Glutamatergic neuron (in vitro differentiated cells): ENCODE measurements around the gene LMLN. TPM values are rescaled to one million over a fixed set of nuclear protein-coding genes. Genes with fewer than 3 reads are reported as not detected.
A peak's percentile ranks its signal among the peaks of the same experiment; 100 is the strongest.
"Not testable (repeated sequence)": the region's sequence is repeated elsewhere in the genome, so short reads cannot be mapped to it uniquely, and the experiment has no call there.

Experiments used
- DNase-seq: peaks from one replicate; pipeline ENCODE4 v3.0.0; 2022
- H3K27ac Mint-ChIP-seq: one replicate; pipeline ENCODE4 v1.8.0; 2020; ENCODE audit warnings: mild to moderate bottlenecking, mixed read lengths, inconsistent platforms; ENCODE audit not compliant: unreplicated experiment
- H3K27me3 Mint-ChIP-seq: one replicate; pipeline ENCODE4 v1.8.0; 2020; ENCODE audit warnings: mild to moderate bottlenecking, moderate library complexity, mixed read lengths, inconsistent platforms; ENCODE audit not compliant: unreplicated experiment
- H3K36me3 Mint-ChIP-seq: one replicate; pipeline ENCODE4 v1.8.0; 2020; ENCODE audit warnings: mild to moderate bottlenecking, mixed read lengths, inconsistent platforms; ENCODE audit not compliant: unreplicated experiment
- H3K4me1 Mint-ChIP-seq: one replicate; pipeline ENCODE4 v1.8.0; 2020; ENCODE audit warnings: mild to moderate bottlenecking, low read depth, mixed read lengths, inconsistent platforms; ENCODE audit not compliant: unreplicated experiment
- H3K4me3 Mint-ChIP-seq: one replicate; pipeline ENCODE4 v1.8.0; 2020; ENCODE audit warnings: mild to moderate bottlenecking, mixed read lengths, inconsistent platforms; ENCODE audit not compliant: unreplicated experiment
- H3K9me3 Mint-ChIP-seq: one replicate; pipeline ENCODE4 v1.8.0; 2020; ENCODE audit warnings: mild to moderate bottlenecking, moderate library complexity, mixed read lengths, inconsistent platforms; ENCODE audit not compliant: unreplicated experiment
- long read RNA-seq: library from polyadenylated mRNA; unstranded; transcript quantifications from one replicate; pipeline ENCODE4 v2.0.0, GENCODE V29; 2020; ENCODE audit not compliant: unreplicated experiment
- total RNA-seq: library from RNA; stranded (reverse); fragmentation: NEBNext Ultra II Directional; extraction: Animal tissue kit (Norgen Biotek cat#: 25700); gene quantifications from one replicate; pipeline ENCODE4 v1.2.1, GENCODE V29; 2021; ENCODE audit not compliant: unreplicated experiment
- TF ChIP-seq, protein P1 (sequence below): fragments of 200-600 bp; sonication (generic); IDR thresholded peaks from one replicate; pipeline ENCODE4 v1.5.0; 2021; ENCODE audit not compliant: partially characterized antibody, unreplicated experiment

The LMLN gene, protein sequence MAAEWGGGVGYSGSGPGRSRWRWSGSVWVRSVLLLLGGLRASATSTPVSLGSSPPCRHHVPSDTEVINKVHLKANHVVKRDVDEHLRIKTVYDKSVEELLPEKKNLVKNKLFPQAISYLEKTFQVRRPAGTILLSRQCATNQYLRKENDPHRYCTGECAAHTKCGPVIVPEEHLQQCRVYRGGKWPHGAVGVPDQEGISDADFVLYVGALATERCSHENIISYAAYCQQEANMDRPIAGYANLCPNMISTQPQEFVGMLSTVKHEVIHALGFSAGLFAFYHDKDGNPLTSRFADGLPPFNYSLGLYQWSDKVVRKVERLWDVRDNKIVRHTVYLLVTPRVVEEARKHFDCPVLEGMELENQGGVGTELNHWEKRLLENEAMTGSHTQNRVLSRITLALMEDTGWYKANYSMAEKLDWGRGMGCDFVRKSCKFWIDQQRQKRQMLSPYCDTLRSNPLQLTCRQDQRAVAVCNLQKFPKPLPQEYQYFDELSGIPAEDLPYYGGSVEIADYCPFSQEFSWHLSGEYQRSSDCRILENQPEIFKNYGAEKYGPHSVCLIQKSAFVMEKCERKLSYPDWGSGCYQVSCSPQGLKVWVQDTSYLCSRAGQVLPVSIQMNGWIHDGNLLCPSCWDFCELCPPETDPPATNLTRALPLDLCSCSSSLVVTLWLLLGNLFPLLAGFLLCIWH
- 3.7 TPM for total RNA-seq
- long read RNA-seq, result 0 reads

DNA sequence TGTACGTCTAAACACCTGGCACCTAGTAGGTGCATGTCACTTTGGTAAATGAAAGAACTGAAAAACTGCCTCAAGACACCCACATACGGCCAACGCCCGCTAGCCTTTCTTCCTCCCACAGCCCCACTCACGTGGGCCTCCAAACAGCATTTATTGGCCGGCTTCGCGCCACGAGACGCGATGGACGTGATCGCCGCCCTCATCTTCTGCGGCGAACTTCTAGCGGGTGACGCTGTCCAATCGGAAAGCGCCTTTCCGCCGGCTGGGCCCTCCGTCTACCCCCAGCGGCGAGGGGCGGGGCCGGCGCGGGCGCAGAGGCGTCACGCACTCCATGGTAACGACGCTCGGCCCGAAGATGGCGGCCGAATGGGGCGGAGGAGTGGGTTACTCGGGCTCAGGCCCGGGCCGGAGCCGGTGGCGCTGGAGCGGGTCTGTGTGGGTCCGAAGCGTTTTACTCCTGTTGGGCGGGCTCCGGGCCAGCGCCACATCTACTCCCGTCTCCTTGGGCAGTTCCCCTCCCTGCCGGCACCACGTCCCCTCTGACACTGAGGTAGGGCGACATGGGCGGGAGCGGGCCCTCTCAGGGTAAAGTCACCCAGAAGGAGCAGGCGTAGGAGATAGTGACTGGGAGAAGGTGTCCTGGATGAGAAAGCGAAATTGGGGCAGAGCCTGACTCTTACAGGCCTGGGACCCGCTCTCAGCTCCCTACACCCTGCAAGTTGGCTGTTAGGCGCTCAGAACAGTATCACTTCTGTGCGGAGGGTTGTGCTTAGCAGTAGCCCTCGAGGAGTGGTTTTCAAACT is at the start of gene LMLN:
TSS of gene LMLN (plus strand) at position 327 of the 803 bp plus-strand sequence. CDS start at position 356, 29 bp downstream.
- H3K36me3 Mint-ChIP-seq, result no peaks in the 10 kb centered on the region
- H3K27ac Mint-ChIP-seq, result peak within 1 kb of the TSS; percentile 52
- peaks cover 7% of the 10 kb centered on the region for H3K4me1 Mint-ChIP-seq

DNA sequence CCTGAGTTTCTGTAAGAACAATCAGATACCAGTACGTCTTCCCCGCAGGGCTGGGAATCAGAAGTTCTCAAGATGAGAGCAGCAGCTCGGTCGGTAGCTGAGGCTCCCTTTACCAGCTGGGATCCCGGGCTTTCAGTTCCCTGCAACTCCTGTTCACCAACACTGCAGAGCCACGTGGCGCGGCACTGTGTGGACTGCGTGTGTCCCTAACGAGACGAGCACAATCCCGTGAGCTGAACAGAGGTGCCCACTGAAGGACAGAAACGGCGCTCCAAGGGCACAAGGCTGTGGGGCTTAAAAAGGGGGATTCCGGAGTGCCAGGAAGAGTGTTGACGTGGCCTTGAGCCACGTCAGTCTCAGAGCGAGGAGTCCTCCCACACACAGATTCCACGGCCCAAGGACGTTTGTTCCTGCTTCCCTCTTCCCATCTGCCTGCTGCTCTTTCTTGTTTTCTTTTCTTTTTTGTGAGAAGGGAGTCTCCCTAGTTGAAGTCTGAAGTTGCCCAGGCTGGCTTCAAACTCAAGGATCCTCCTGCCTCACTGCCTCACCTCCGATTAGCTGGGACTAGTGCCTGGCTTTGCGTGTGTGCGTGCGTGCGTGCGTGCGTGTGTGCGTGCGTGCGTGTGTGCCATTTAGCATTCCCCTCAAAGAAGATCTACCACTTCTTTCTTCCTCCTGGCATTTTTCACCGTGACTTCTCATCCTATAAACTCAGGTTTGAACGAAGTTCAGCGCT is 47.1 kb upstream of the LMLN start:
- no peak for DNase-seq
- Mint-ChIP-seq H3K4me3 (no peak overlapping the region), H3K4me1 (no peaks in the 10 kb centered on the region), H3K27ac (no peak overlapping the region), H3K27me3 (no peaks in the 10 kb centered on the region), H3K36me3 (no peaks in the 10 kb centered on the region), H3K9me3 (peaks cover 2% of the 10 kb centered on the region)
- TF ChIP-seq, protein P1, sequence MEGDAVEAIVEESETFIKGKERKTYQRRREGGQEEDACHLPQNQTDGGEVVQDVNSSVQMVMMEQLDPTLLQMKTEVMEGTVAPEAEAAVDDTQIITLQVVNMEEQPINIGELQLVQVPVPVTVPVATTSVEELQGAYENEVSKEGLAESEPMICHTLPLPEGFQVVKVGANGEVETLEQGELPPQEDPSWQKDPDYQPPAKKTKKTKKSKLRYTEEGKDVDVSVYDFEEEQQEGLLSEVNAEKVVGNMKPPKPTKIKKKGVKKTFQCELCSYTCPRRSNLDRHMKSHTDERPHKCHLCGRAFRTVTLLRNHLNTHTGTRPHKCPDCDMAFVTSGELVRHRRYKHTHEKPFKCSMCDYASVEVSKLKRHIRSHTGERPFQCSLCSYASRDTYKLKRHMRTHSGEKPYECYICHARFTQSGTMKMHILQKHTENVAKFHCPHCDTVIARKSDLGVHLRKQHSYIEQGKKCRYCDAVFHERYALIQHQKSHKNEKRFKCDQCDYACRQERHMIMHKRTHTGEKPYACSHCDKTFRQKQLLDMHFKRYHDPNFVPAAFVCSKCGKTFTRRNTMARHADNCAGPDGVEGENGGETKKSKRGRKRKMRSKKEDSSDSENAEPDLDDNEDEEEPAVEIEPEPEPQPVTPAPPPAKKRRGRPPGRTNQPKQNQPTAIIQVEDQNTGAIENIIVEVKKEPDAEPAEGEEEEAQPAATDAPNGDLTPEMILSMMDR, result no peak

More for the DNA sequence above, at the start of gene LMLN:
- DNase-seq, result peak; percentile 98
- Mint-ChIP-seq H3K27me3 (no peaks in the 10 kb centered on the region), H3K9me3 (peaks cover 9% of the 10 kb centered on the region), H3K4me3 (peak within 1 kb of the TSS; percentile 89)
- TF ChIP-seq, protein P1, result no peak

DNA sequence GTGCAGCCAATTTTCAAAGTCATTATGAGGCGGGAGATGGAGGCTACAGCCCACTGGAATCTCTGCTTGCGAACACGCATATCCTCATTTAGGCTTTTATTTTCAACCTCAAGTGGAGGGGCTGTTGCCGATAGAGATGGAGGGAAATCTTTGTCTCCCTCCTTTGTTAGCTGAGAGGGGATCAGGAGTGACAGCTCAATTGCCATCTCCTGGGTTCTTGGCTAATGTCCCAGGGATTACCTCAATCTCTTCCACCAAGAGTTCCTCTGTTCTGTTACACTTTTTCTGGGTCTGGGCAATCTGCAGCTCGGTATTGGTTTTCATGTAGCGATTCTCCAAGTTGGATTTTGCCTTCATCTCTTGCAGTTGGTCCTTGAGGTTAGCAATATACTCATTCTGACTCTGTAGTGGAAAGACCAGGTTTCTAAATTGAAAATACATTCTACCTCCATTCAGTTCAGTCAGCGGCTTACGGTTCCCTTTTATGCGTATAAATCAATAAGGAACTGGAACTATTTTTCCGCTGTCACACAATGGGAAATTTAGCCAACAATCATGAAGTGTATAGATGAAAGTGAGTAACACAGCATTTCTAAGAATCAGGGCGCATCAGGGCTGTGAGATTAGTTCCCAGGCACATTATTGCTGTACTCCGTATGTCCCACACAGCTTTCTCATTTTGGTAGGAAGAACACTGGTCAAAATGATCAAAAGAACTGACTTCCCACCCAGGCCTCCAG is 46.2 kb upstream of the LMLN start:
- DNase-seq, result no peak
- no peaks in the 10 kb centered on the region for H3K36me3 Mint-ChIP-seq
- no peak overlapping the region for H3K4me3 Mint-ChIP-seq
- TF ChIP-seq, protein P1, result no peak
- peaks cover 2% of the 10 kb centered on the region for H3K9me3 Mint-ChIP-seq
- H3K27ac Mint-ChIP-seq, result no peak overlapping the region
- H3K27me3 Mint-ChIP-seq, result no peaks in the 10 kb centered on the region
- no peaks in the 10 kb centered on the region for H3K4me1 Mint-ChIP-seq

DNA sequence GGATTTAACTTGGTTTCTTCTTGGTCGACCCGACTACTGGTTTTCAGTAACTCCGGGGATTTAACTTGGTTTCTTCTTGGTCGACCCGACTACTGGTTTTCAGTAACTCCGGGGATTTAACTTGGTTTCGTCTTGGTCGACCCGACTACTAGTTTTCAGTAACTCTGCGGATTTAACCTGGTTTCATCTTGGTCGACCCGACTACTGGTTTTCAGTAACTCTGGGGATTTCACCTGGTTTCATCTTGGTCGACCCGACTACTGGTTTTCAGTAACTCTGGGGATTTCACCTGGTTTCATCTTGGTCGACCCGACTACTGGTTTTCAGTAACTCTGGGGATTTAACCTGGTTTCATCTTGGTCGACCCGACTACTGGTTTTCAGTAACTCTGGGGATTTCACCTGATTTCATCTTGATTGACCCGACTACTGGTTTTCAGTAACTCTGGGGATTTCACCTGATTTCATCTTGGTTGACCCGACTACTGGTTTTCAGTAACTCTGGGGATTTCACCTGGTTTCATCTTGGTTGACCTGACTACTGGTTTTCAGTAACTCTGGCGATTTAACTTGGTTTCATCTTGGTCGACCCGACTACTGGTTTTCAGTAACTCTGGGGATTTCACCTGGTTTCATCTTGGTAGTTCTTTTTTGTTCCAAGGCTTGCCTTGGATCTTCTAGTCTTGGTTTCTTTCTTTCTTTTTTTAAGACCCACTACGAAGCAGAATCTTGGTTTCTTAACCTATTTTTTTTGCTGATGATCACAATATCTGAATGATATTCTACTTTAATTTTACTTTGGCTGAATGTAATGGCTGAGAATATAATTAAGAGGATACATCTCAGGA is 38.4 kb upstream of the LMLN start:
- not testable (repeated sequence) for H3K36me3 Mint-ChIP-seq, DNase-seq, H3K4me3 Mint-ChIP-seq, H3K9me3 Mint-ChIP-seq, H3K27me3 Mint-ChIP-seq, H3K4me1 Mint-ChIP-seq, H3K27ac Mint-ChIP-seq
